NOMO-1 treated with DMSO at 0.1 percent for 48 hours (cell line): ENCODE data around the gene ITGB1.

ENCODE experiments used
- DNase-seq: peaks from one replicate; lab custom pipeline; 2025; ENCODE audit not compliant: unreplicated experiment; lab: John Stamatoyannopoulos, UW

The ITGB1 gene

DNA sequence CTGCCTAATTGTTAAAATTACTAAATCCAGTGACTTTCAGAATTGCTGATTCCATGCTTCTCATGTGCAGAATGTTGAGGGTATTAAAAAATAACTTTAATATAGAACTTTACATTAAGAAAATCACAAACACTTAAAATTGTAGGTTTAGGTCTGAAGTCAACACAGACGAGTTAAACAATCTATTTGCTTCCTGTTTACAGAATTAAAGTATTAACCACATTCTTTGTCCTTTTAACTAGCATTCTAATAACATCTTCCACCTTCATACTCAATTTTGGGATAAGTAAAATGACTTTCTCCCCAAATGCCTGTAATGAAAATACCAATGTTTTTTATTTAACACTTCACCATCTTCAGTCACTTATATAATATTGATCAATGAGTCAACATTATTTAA is 2.2 kb downstream of the ITGB1 start:
- no peak for DNase-seq

DNA sequence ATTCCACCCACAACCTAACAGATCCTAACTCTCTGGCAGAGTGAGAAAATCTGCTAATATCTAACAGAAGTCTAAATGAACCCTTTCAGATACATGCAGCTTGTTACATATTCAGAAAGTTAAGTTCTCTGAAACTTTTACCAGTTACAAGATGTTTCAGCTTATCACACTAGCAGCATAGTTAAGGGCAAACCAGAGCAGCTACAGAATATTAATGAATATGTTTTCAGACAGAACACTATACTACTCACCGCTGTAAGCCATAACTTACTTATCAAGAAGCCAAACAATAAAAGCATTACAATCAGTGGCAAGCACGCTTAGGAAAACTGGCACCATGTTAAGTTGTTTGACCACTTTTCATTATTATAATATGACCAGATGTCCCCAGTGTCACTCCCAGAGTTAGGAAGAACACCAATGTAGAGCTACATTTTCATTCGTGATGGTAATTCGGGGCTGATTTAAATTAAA is 2.7 kb downstream of the ITGB1 start:
- no peak for DNase-seq

DNA sequence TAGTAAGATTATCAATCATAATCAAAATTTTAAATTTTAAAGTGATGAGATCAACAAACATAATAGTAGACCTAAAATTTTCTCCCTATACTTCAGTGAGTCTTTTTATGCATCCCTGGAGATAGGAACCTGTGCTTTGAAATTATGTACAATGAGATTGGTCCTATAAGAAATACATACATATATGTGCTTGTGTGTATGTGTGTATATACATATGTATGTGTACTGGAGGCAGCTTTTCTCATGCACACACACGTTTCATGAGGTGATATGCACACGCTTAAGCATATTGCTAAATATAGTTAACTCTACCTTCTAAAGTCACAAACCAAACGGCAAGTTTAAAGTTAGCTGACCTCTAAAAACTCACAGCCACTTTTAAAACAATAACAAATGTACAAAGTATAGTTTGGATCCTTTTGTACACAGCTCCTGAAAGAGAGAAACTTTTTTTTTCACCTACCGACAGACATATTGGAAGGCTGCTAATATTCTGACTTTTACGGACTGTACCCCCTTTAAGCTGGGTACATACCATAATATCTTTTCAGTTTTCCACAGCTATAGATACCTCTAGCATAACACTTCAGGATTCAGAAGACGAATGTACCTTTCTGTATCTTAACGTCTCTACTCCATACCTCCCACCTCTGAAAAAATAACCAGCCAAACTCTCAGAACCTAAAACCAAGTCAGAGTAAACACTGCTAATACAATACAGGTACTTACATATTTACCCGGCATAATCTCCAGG is 3.3 kb downstream of the ITGB1 start:
- DNase-seq = no peak

DNA sequence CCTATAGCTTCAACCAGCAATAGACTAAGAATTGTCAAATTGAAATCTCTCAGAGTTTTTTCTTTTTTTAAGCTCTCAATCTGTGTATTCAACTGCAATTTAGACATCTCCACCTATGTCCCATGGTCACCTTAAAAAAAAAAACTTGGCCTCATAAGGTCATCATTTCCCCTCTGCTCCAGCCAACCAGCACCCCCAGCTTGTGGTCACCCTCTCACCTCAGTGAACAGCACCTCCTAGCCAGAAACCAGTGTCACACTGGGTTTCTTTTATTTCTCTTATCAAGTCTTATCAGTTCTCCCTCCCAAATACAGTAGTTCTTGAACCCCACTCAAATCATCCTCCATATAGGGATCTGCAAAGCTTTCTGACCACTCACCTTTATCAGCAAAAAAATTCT is 4.0 kb downstream of the ITGB1 start:
- DNase-seq = no peak

DNA sequence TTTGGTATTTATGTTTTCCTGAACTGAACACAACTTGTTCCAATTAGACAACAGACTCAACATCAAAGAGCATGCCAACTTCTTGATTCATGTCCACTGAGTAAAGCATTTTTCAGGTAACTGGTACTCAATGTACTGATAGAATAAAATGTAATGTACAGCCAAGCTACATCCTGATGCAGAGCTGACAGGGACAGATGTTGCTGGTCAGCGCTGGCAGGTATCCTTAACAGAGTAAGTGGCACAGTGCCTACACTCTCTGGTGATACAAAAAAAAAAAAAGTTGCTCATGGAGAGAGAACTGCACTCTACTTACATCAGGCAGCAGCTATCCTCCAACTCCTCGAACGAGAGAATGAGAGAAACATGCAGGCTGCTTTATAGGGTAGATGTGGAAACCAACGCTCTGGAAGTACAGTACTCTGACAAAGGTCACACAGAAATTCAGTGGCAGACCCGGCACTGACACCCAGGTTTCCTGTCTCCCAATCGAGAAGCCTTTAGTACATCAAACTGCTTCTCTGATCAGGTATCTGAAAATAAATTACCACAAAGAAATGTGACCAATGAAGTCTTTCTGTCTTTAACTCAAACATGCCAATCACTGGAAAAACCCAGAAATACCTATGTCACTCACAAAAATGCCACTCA is 4.6 kb downstream of the ITGB1 start:
- no peak for DNase-seq

DNA sequence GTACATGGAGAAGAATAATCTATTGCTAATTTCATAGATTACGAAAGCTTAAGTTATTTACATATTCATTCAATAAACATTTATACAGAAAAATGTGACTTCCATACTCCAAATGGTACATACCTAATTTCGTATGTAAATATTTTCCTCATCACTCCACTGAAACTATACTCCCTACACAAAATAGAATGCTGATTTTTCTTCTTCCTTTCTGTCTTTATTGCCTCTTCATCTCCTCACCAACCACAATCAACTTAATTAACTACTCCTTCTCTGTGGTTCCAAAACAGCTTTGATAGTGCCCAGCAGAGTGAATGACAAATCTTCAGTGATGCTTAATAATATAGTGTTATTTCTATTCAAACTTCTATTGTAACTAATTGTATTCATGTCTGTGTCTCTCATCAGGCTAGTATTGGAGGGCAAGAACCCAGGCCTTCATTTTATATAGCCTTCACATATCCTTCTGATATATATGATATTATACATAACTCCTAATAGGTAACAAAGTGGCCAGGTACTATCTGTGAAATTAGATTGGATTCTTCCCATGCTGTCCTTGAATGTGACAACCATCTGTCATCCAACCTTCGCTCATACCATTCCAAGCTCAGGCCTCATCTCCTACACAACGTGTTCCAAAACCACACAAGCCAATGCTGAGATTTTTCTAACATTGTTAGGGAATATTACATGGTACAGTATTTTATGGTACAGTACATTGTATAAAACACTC is 5.3 kb downstream of the ITGB1 start:
- no peak for DNase-seq

DNA sequence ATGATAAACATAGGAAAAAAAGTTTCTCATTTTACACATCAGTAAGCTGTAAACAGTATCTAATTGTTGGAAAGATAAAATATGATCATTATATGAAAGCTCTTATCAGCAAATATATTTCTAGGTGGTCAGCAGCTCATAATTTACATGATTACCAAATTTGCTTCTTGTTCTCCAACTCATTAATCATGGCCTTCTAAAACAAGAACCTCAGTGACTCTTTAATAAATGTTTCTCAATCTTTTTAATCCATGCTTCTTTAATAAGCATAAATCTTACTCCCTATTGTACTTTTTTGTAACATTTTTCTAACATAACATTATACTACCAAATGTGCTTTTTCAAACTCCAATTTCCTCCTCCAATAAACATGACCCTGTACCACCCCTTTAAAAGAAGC is 5.9 kb downstream of the ITGB1 start:
- no peak for DNase-seq

DNA sequence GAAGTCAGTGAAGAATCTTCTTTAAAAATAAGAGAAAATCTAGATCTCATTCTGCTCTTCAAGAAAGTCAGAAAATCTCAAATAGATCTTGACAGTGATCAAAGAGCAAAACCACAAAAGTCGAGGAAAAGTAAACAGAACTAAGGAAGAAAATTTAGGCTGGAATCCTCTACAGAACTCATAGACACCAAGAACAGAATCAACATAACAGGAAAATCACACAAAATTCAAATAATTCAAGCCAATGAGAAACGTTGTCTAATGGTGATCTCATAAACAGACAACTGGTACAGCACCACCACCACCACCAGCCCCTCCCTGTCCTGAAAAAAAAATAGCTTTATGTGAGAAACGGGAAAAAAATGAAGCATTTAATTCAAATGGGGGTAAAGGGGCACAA is 6.9 kb downstream of the ITGB1 start:
- DNase-seq = no peak

DNA sequence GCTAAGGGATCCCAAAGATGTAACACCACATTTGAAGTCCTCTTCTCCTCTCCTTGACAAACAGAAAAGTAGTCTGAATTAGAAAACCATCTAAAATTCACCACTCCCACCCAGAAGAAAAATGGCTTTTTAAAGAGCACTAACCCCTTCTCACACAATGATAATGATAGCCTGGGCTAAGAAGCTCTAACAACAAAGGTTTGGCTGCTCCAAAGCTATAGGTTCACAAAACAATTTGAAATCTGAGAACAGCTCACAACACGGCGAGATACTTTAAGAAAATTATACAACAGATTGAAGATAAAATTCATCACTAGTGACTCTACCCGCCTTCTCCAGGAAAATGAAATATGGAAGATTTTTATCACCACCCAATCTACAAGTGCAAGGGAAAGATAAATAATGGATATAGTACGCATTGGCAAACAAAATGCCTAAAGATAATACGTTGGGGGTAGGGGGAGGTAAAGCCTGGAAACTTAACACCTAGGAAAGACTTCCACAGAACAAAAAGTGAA is 7.4 kb downstream of the ITGB1 start:
- DNase-seq = no peak

DNA sequence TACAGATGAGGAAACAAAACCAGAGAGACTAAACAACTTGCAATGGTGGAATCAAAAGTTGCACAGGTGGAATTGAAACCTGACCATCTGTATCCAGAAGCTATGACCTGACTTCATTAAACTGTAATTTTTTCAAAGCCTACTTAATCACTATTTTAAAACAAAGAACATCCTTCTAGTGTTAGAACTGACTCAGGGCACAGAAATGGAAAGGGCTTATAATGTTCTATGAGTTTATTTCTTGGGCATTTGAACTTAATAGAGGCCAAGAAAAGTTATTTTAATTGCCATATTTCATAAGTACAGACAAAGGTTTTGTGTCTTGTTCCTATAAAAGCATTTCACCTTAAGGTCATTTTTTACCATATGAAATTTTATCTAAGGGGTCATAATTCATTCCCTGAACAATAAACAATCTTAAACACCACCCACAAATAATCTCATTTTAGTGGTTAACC is 8.8 kb downstream of the ITGB1 start:
- no peak for DNase-seq

DNA sequence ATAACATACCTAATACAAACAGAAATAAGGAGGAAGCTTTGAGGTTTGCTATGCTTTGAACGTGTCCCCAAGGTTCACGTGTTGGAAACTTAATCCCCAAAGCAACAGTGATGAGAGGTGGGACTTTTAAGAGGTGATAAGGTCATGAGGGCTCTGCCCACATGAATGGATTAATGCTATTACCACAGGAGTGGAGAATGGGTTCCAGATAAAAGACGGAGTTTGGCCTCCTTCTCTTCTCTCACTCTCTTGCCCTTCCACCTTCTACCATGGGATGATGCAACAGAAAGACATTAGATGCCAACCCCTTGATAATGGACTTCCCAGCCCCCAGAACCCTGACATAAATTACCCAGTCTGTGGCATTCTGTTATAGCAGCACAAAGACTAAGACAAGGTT is 9.6 kb downstream of the ITGB1 start:
- no peak for DNase-seq

DNA sequence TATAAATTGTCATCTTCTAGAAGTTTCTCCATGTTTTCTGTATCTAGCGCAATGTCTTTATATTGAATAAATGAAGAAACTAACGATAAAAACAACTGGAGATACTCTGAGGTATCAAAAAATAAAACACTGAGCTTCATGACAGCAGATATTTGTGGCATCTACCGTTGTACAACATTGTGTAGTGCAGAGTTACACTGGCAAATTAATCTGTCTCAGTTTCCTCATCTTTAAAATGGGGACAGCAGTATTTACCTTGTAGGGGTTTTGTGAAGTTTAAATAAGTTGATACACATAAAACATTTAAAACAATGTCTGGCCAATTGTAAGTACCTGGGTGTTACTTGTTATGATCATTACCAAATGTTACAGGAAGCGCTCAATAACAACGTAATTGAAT is 10.4 kb downstream of the ITGB1 start:
- no peak for DNase-seq

DNA sequence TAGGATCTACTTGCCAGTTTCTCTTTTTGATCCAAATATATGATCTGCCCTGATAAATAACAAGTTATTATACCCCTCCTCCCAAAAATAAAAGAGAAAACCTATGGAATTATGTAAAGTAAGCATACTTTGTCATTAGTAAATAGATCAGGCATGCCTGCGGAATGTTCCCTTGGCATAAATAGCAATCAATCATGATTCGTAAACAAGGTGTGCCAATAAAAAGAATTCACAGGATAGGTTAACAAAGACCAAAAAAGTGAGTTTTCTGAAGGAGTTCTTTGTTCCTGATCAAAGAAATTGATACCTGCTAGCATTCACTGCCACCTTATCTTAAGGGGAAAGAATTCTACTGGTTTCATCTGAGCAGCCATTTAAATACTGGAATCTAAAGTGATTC is 11.9 kb downstream of the ITGB1 start:
- DNase-seq = no peak

DNA sequence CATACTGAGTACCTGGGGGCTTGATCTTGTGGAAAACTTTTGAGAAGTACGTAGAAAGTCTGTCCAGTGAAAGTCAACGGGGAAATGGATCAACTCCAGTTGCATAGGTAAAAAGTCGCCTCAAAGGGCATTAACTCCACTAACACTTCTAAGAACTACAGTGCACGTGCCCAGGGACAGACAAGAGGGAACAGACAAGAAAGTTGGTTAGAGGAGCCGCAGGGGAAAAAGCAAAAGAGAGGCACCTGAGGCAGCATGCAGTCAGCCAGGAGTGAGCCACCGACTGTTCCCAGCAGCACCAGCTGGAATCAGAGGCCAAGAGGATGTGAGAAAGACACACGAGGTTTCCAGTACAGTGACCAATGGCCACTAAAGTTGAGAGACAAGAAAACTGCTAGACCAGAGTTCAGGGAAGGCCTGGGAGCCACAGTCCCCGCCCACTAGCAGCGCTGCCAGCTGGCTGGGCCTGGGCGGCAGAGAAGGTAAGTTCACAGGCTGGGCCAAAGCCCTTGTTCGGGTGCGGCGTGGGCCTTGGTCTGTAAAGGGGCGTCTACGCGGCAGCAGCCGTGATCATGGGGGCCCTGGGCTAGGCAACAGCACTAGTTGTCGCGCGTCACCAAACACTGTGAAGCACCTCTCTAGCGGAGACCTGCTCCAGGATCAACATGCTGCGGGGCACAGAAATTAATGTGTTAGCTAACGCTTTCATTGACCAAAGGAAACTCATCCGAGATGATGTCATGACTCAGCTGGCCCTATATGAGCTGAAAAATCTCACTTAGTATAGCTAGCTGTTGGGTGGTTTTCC is 14.0 kb downstream of the ITGB1 start:
- no peak for DNase-seq

DNA sequence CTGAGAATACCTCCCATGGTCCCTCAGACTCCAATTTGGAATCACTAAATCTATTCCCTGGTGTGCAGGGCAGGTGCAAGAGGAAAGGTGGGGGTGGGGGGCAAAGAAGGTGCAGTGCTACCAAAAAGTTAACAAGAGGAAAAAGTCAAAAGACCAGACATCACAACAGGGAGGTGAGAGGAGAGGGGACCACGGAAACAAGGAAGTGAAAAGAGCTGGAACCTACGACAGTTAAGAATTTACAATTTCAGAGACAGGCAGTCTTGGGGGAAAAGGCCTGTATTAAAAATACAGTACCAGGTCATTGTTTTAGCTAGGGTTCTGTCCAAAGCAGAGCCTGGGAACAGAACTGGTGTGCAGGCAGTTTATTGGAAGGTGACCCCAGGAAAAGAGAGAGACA is 14.6 kb downstream of the ITGB1 start:
- no peak for DNase-seq

DNA sequence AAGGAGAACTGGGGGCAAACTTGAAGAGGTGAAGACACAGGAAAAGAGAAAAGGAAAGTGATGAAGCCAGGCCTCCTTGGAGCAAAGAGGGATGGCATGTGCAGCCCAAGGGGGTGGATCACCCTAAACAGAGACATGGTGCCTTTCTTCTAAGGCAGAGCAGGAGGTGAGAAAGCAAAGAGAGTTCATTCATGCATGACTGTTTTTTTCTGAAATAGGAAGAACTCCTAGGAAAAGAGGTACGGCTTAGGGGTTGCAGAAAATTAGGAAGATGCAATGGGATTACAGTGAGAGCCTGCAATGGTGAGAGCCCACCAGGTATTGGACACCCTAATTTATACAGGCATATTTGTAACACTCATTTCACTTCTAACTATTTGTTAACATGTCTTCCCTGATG is 15.9 kb downstream of the ITGB1 start:
- no peak for DNase-seq

DNA sequence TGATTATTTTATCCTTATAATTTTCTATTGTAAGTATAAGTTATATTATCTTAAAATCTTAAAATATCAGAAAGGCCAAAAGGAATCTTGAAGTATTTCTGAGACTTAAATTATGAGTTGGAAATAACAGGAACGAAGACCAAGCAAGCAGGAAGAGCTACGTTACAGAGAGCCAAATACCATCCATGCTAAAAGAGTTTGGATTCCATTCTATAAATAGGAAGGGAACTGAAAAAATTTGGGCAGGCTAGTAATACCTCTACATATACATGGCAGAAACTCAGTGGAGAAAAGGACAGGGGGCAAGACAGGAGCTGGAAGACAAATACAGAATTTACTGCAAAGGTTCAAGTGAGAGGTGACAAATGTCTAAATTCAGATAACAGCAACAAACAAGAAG is 16.7 kb downstream of the ITGB1 start:
- no peak for DNase-seq

DNA sequence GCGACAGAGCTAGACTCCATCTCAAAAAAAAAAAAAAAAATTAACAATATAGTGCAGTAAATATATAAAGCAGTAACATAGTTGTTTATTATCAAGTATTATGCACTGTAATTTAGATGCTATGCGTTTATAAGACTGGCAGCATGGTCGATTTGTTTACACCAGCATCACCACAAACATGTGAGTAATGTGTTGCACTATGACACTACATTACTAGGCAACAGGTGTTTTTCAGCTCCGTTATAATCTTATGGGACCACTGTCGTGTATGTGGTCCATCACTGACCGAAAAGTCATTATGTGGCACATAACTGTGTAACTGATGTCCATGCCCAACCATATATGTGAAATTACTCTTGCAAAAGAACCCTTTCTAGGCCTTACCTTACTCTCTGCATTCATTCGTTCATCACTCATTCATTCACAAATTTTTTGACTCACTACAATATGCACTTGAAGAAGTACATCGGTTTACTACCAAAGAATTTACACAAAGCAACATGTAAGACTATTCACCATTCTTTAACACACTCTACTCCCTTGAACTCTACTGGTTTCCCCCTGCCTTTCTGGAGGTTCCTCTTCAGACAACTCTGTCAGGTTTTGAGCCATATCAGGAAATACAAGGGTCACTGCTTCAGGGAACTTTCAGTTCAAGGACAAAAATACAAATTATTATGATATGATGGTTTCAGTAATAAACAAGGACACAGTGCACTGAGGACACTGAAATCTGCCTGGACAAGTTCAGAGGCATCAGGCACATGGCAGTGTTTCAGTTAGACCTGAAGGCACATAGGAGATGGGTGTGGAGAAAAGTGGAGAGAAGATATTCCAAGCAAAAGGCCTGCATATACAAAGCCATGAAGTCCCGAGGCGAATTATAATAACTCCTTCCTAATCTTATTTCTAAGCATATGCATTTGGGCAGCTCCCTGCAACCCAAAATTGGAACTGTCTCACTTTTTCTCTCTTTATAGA is 17.4 kb downstream of the ITGB1 start:
- DNase-seq = no peak

DNA sequence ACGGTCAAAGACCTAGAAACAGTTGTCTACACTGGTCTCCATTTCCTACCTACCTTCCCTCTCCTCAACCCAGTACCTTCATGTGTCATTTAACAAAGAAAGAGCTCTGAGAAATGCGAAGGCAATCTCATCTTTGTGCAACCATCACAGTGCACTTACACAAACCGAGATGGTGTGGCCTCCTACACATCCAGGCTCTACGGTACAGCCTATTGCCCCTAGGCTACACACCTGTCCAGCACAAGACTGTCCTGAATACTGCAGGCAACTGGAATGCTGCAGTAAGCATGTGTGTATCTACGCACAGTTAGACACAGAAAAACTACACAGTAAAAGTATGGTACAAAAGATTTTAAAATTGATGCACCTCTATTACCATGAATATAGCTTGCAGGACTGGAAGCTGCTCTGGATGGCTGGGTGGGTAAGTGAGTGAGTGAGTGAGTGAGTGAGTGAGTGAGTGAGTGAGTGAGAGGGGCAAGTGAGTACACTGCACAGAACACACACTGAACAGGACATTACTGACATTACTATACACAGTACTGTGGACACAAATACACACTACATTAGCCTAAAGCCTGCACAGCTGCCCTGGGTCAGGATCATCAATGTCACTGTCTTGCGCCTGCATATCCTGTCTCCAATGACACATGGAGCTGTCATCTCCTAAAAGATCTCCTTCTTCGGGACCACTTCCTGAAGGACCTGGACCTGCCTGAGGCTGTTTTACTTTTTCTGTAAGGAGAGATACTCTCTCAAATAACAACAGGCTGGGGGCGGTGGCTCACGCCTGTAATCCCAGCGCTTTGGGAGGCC is 18.5 kb downstream of the ITGB1 start:
- DNase-seq = no peak
